GM23248 (cell line): ENCODE results near the gene SH3PXD2A. TPM values are rescaled to one million over a fixed set of nuclear protein-coding genes. Genes with fewer than 3 reads are reported as not detected.

Source experiments
- DNase-seq: peaks from one replicate; pipeline ENCODE4 v3.0.0-alpha.2; 2015
- H2AFZ ChIP-seq: fragments of 200-600 bp; sonication (generic); 2 replicates; pipeline ENCODE4 v1.6.1; 2016; ENCODE audit warnings: antibody characterized with exemption
- H3F3A ChIP-seq: fragments of 200-600 bp; sonication (generic); 2 replicates; pipeline ENCODE4 v1.6.1; 2016; ENCODE audit warnings: mild to moderate bottlenecking, antibody characterized with exemption, mixed run types; ENCODE audit not compliant: insufficient read depth
- H3K27ac ChIP-seq: fragments of 200-600 bp; sonication (generic); 2 replicates; pipeline ENCODE4 v1.5.1; 2016; ENCODE audit warnings: mild to moderate bottlenecking
- H3K27me3 ChIP-seq: fragments of 200-600 bp; sonication (generic); replicated peaks from 2 replicates; pipeline ENCODE4 v1.6.1; 2016; ENCODE audit warnings: mild to moderate bottlenecking; ENCODE audit not compliant: insufficient read depth
- H3K36me3 ChIP-seq: fragments of 200-600 bp; sonication (generic); 2 replicates; pipeline ENCODE4 v1.6.1; 2016; ENCODE audit warnings: low read depth, mild to moderate bottlenecking
- H3K4me1 ChIP-seq: fragments of 200-600 bp; sonication (generic); 2 replicates; pipeline ENCODE4 v1.6.1; 2016; ENCODE audit warnings: mild to moderate bottlenecking; ENCODE audit not compliant: insufficient read depth
- H3K4me2 ChIP-seq: fragments of 200-600 bp; sonication (generic); one replicate; pipeline ENCODE4 v1.6.1; 2016; ENCODE audit warnings: mild to moderate bottlenecking; ENCODE audit not compliant: unreplicated experiment
- H3K4me3 ChIP-seq: fragments of 200-600 bp; sonication (generic); 2 replicates; pipeline ENCODE4 v1.5.1; 2016; ENCODE audit warnings: mild to moderate bottlenecking
- H3K79me2 ChIP-seq: fragments of 200-600 bp; sonication (generic); 2 replicates; pipeline ENCODE4 v1.6.1; 2016; ENCODE audit warnings: mild to moderate bottlenecking; ENCODE audit not compliant: insufficient read depth
- H3K9ac ChIP-seq: fragments of 200-600 bp; sonication (generic); 2 replicates; pipeline ENCODE4 v1.6.1; 2016; ENCODE audit warnings: mild to moderate bottlenecking
- H3K9me2 ChIP-seq: fragments of 200-600 bp; sonication (generic); 2 replicates; pipeline ENCODE4 v1.6.1; 2016; ENCODE audit warnings: mixed run types, mild to moderate bottlenecking, moderate library complexity; ENCODE audit not compliant: insufficient read depth
- H3K9me3 ChIP-seq: fragments of 200-600 bp; sonication (generic); one replicate; pipeline ENCODE4 v1.6.1; 2017; ENCODE audit warnings: low read depth
- H4K20me1 ChIP-seq: fragments of 200-600 bp; sonication (generic); 2 replicates; pipeline ENCODE4 v1.6.0; 2016; ENCODE audit not compliant: insufficient read depth
- EZH2 ChIP-seq: fragments of 200-600 bp; sonication (generic); IDR thresholded peaks from 2 replicates; pipeline ENCODE4 v1.6.1; 2018; ENCODE audit warnings: antibody characterized with exemption, mild to moderate bottlenecking; ENCODE audit not compliant: insufficient read depth, poor library complexity, severe bottlenecking
- EZH2phosphoT487 ChIP-seq: fragments of 200-600 bp; sonication (generic); IDR thresholded peaks from 2 replicates; pipeline ENCODE4 v1.6.1; 2018; ENCODE audit warnings: antibody characterized with exemption, moderate library complexity, mild to moderate bottlenecking, low read depth; ENCODE audit not compliant: insufficient read depth
- WGBS, 2 experiments: methylation state at CpG; one replicate each; pipeline ENCODE4 v1.1.6; 2015 to 2017; ENCODE audit warnings: low lambda C conversion rate in 2 of 2, low coverage in 1 of 2; ENCODE audit errors: missing lambda C conversion rate in 2 of 2; 5-methylcytosine and 5-hydroxymethylcytosine counted together
- in situ Hi-C: fragments of 300-500 bp; cut with MboI; formaldehyde crosslinking; loops from 2 replicates; pipeline ENCODE4 v1.15.0; 2020
- polyA plus RNA-seq: library from polyadenylated mRNA; unstranded; fragments of >200 nt; fragmentation: Nextera tagmentation; extraction: Ambion mirVana; gene quantifications from 2 replicates; pipeline ENCODE4 v1.2.1, GENCODE V29; 2016
- total RNA-seq: library from RNA; depleted of rRNA; stranded (reverse); fragments of >200 nt; shearing (Covaris generic); gene quantifications from 2 replicates; pipeline ENCODE4 v1.2.3, GENCODE V29; 2014

SH3PXD2A gene
- total and polyA plus RNA-seq, 2 experiments from 2014 or later: 34.0 to 58.0 TPM

GRCh38 chr10:103660364-103661197 lies 194.8 kb downstream of the SH3PXD2A start:
- Histone ChIP-seq H3K9me3 (no peaks in the 10 kb centered on the region), H3K4me1 (peaks cover 25% of the 10 kb centered on the region), H3K36me3 (peaks cover 22% of the 10 kb centered on the region), H4K20me1 (no peaks in the 10 kb centered on the region), H3K4me2 (peak overlapping the region; percentile 80), H3K9me2 (no peaks in the 10 kb centered on the region), H3K27me3 (no peaks in the 10 kb centered on the region), H3K9ac (peak overlapping the region; percentile 90), H3K27ac (peak overlapping the region; percentile 93), H3K4me3 (peak overlapping the region; percentile 75), H3F3A (peaks cover 18% of the 10 kb centered on the region), H3K79me2 (peaks cover 97% of the 10 kb centered on the region), H2AFZ (no peak overlapping the region)
- WGBS, 2 experiments: 1 to 2% methylated on average over 37 to 42 of the region's 42 CpGs
- in situ Hi-C loops: no loop called here
- DNase-seq: peak; percentile 74
- no peak for TF ChIP-seq EZH2phosphoT487
- no peak for TF ChIP-seq EZH2

GRCh38 chr10:103659674-103660363 lies 195.6 kb downstream of the SH3PXD2A start:
- WGBS, 2 experiments: 7 to 12% methylated on average over 11 of the region's 11 CpGs
- Histone ChIP-seq H4K20me1 (no peaks in the 10 kb centered on the region), H3K9me2 (no peaks in the 10 kb centered on the region), H3F3A (peaks cover 18% of the 10 kb centered on the region), H3K79me2 (peaks cover 97% of the 10 kb centered on the region), H3K9ac (peak overlapping the region; percentile 90), H3K9me3 (no peaks in the 10 kb centered on the region), H2AFZ (no peak overlapping the region), H3K4me2 (peak overlapping the region; percentile 80), H3K4me1 (peaks cover 22% of the 10 kb centered on the region), H3K27ac (peak overlapping the region; percentile 93), H3K4me3 (peak overlapping the region; percentile 75), H3K36me3 (peaks cover 25% of the 10 kb centered on the region), H3K27me3 (no peaks in the 10 kb centered on the region)
- TF ChIP-seq EZH2phosphoT487: no peak
- no peak for TF ChIP-seq EZH2
- in situ Hi-C loops: no loop called here
- peak; percentile 93 for DNase-seq

- Histone ChIP-seq H3K9me3 (no peaks in the 10 kb centered on the region), H3K27me3 (no peaks in the 10 kb centered on the region), H3K4me2 (no peak overlapping the region), H3K9ac (peak overlapping the region; percentile 11; the same call in 1 of the 2 replicates), H3K36me3 (peaks cover 32% of the 10 kb centered on the region), H3K79me2 (peaks cover 97% of the 10 kb centered on the region), H3K27ac (peak overlapping the region; percentile 93), H4K20me1 (no peaks in the 10 kb centered on the region), H3F3A (peaks cover 17% of the 10 kb centered on the region; the same call in 1 of the 2 replicates), H3K4me3 (no peak overlapping the region; the same call in 1 of the 2 replicates), H3K4me1 (peaks cover 24% of the 10 kb centered on the region), H2AFZ (no peak overlapping the region), H3K9me2 (no peaks in the 10 kb centered on the region)
- 94 to 96% methylated on average over 4 of the region's 4 CpGs for WGBS, 2 experiments
- DNase-seq: no peak
- no peak for TF ChIP-seq EZH2phosphoT487
- no peak for TF ChIP-seq EZH2
- in situ Hi-C loops: no loop called here
These were observed 197.3 kb downstream of the SH3PXD2A start for GRCh38 chr10:103658049-103658577.

- DNase-seq: no peak
- Histone ChIP-seq H3K9ac (no peak overlapping the region), H3K9me3 (no peaks in the 10 kb centered on the region), H3F3A (peaks cover 19% of the 10 kb centered on the region), H3K9me2 (no peaks in the 10 kb centered on the region), H3K4me1 (peaks cover 34% of the 10 kb centered on the region), H2AFZ (no peak overlapping the region), H3K4me3 (no peak overlapping the region), H3K79me2 (peaks cover 99% of the 10 kb centered on the region), H3K4me2 (no peak overlapping the region), H4K20me1 (no peaks in the 10 kb centered on the region; the same call in 1 of the 2 replicates), H3K27ac (0 out of 2 replicates have a peak overlapping the region, but pooled peaks have one; percentile 93), H3K36me3 (peaks cover 32% of the 10 kb centered on the region), H3K27me3 (no peaks in the 10 kb centered on the region)
- TF ChIP-seq EZH2 (no peak), EZH2phosphoT487 (no peak)
- 97 to 100% methylated on average over 4 of the region's 4 CpGs for WGBS, 2 experiments
- in situ Hi-C loops: no loop called here
These were observed 198.2 kb downstream of the SH3PXD2A start for GRCh38 chr10:103657061-103657591.
